Prostate gland (tissue), 2 donors: Measurements from ENCODE around the gene GNL2.

Source experiments
- POLR2A ChIP-seq: fragments of 450-650 bp; IDR thresholded peaks from one replicate; pipeline ENCODE4 v1.6.1; 2016; ENCODE audit warnings: antibody characterized with exemption, mild to moderate bottlenecking
- POLR2AphosphoS5 ChIP-seq: sonication (generic); formaldehyde crosslinking; IDR thresholded peaks from one replicate; pipeline ENCODE4 v1.6.1; 2017; ENCODE audit warnings: antibody characterized with exemption
- TF ChIP-seq, protein P1 (sequence below), 4 experiments: fragments of 200-600 bp in 2 of 4; fragments of 450-650 bp in 2 of 4; sonication (generic) in 2 of 4; IDR thresholded peaks; 1 replicate in 3 of 4; 2 replicates in 1 of 4; pipeline ENCODE4 v1.5.1; 2016 to 2019; ENCODE audit warnings: antibody characterized with exemption in 4 of 4, mild to moderate bottlenecking in 2 of 4, moderate library complexity in 2 of 4

DNA sequence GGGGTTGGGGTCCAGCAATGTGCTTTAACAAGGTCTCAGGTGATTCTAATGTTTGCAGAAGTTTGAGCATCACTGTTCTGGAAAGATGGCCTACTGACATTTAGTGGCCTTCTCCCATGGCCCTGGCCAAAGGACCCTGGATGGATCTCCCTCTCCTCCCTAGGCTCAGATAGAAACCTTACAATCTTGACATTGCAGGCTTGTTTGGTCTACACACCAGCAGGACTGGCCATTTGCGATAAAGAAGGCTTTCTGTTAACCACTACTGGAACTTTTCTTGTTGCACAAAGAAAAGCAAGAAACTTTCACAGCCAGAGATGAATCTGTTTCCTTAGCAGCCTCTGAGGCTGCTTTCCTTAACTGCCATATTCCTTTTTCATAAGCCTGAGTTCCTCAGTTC lies 32.8 kb downstream of the GNL2 start:
- TF ChIP-seq, protein P1, sequence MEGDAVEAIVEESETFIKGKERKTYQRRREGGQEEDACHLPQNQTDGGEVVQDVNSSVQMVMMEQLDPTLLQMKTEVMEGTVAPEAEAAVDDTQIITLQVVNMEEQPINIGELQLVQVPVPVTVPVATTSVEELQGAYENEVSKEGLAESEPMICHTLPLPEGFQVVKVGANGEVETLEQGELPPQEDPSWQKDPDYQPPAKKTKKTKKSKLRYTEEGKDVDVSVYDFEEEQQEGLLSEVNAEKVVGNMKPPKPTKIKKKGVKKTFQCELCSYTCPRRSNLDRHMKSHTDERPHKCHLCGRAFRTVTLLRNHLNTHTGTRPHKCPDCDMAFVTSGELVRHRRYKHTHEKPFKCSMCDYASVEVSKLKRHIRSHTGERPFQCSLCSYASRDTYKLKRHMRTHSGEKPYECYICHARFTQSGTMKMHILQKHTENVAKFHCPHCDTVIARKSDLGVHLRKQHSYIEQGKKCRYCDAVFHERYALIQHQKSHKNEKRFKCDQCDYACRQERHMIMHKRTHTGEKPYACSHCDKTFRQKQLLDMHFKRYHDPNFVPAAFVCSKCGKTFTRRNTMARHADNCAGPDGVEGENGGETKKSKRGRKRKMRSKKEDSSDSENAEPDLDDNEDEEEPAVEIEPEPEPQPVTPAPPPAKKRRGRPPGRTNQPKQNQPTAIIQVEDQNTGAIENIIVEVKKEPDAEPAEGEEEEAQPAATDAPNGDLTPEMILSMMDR (IDR thresholded peaks at IDR 0.05), result no peak
- TF ChIP-seq POLR2AphosphoS5 (no peak), POLR2A (no peak)
